Mesendoderm (in vitro differentiated cells): Measurements from ENCODE around the gene DDAH2.
A peak's percentile ranks its signal among the peaks of the same experiment; 100 is the strongest.

ENCODE experiments used
- DNase-seq: peaks from one replicate; pipeline ENCODE4 v3.0.0; 2013
- H2AK5ac ChIP-seq: 2 replicates; pipeline ENCODE4 v1.6.1; 2013; ENCODE audit warnings: low read length, inconsistent platforms
- H2BK120ac ChIP-seq: 2 replicates; pipeline ENCODE4 v1.6.1; 2013; ENCODE audit warnings: low read depth, mild to moderate bottlenecking, low read length, moderate library complexity, mixed read lengths
- H2BK15ac ChIP-seq: replicated peaks from 2 replicates; pipeline ENCODE4 v1.6.1; 2013; ENCODE audit warnings: low read depth, mild to moderate bottlenecking, moderate library complexity
- H2BK5ac ChIP-seq: 2 replicates; pipeline ENCODE4 v1.6.1; 2013; ENCODE audit warnings: low read length, inconsistent platforms
- H3K18ac ChIP-seq: 2 replicates; pipeline ENCODE4 v1.6.1; 2013; ENCODE audit warnings: mild to moderate bottlenecking, low read length, mixed read lengths
- H3K23ac ChIP-seq: one replicate; pipeline ENCODE4 v1.6.1; 2013; ENCODE audit warnings: low read length
- H3K27ac ChIP-seq: 2 replicates; pipeline ENCODE4 v1.5.1; 2013; ENCODE audit warnings: low read depth, mild to moderate bottlenecking, inconsistent platforms, low read length, moderate library complexity
- H3K27me3 ChIP-seq: 2 replicates; pipeline ENCODE4 v1.6.1; 2013; ENCODE audit warnings: low read length, control low read depth, mild to moderate bottlenecking, inconsistent platforms; ENCODE audit not compliant: insufficient read depth, poor library complexity
- H3K36me3 ChIP-seq: 2 replicates; pipeline ENCODE4 v1.6.1; 2013; ENCODE audit warnings: low read length, inconsistent platforms; ENCODE audit not compliant: control insufficient read depth, insufficient read depth
- H3K4ac ChIP-seq: one replicate; pipeline ENCODE4 v1.6.1; 2013; ENCODE audit warnings: low read depth, mild to moderate bottlenecking, low read length, moderate library complexity
- H3K4me1 ChIP-seq: 2 replicates; pipeline ENCODE4 v1.6.1; 2013; ENCODE audit warnings: low read depth, low read length, inconsistent platforms; ENCODE audit not compliant: control insufficient read depth
- H3K4me2 ChIP-seq: 2 replicates; pipeline ENCODE4 v1.6.1; 2013; ENCODE audit warnings: low read length
- H3K4me3 ChIP-seq: 2 replicates; pipeline ENCODE4 v1.5.1; 2013; ENCODE audit warnings: mild to moderate bottlenecking, low read length
- H3K56ac ChIP-seq: one replicate; pipeline ENCODE4 v1.6.1; 2013; ENCODE audit warnings: low read length
- H3K79me1 ChIP-seq: 2 replicates; pipeline ENCODE4 v1.6.1; 2013; ENCODE audit warnings: low read length, inconsistent platforms
- H3K79me2 ChIP-seq: 2 replicates; pipeline ENCODE4 v1.6.1; 2013; ENCODE audit warnings: mild to moderate bottlenecking, low read length; ENCODE audit not compliant: control insufficient read depth, insufficient read depth
- H3K9ac ChIP-seq: 2 replicates; pipeline ENCODE4 v1.6.1; 2013; ENCODE audit warnings: low read length, inconsistent platforms
- H4K5ac ChIP-seq: one replicate; pipeline ENCODE4 v1.6.1; 2013; ENCODE audit warnings: low read length
- H4K8ac ChIP-seq: one replicate; pipeline ENCODE4 v1.6.1; 2013; ENCODE audit warnings: low read depth, mild to moderate bottlenecking, control low read depth, low read length, moderate library complexity
- WGBS: extraction: QIAGEN DNeasy Blood & Tissue Kit; methylation state at CpG from one replicate; pipeline ENCODE4 v1.1.7; 2013; ENCODE audit warnings: low lambda C conversion rate, missing lambda C conversion rate; ENCODE audit not compliant: insufficient coverage; ENCODE audit errors: extremely low coverage; 5-methylcytosine and 5-hydroxymethylcytosine counted together

The DDAH2 gene

GRCh38 chr6:31775633-31776484 is 46.8 kb upstream of the DDAH2 start:
- Histone ChIP-seq H3K79me1 (no peaks in the 10 kb centered on the region), H3K27ac (no peak overlapping the region)
- no CpG with 5 or more reads among the region's 32 CpGs for WGBS

GRCh38 chr6:31775184-31775583 is 46.1 kb upstream of the DDAH2 start:
- H3K79me1 ChIP-seq = no peaks in the 10 kb centered on the region
- H3K4me2 ChIP-seq = no peak overlapping the region
- H4K5ac ChIP-seq = no peak overlapping the region
- H3K4ac ChIP-seq = no peak overlapping the region
- H3K23ac ChIP-seq = no peak overlapping the region
- H2BK5ac ChIP-seq = no peak overlapping the region
- H2BK15ac ChIP-seq = no peak overlapping the region
- no peak overlapping the region for H3K18ac ChIP-seq
- no peak overlapping the region for H2AK5ac ChIP-seq
- peaks cover 4% of the 10 kb centered on the region for H3K36me3 ChIP-seq
- no peak overlapping the region for H3K4me3 ChIP-seq
- no peak overlapping the region for H4K8ac ChIP-seq
- H3K79me2 ChIP-seq = no peaks in the 10 kb centered on the region
- no peak overlapping the region for H3K27ac ChIP-seq
- DNase-seq = no peak
- WGBS = no CpG with 5 or more reads among the region's 4 CpGs
- no peaks in the 10 kb centered on the region for H3K4me1 ChIP-seq
- H3K9ac ChIP-seq = no peak overlapping the region
- H3K27me3 ChIP-seq = no peaks in the 10 kb centered on the region
- H3K56ac ChIP-seq = no peak overlapping the region
- H2BK120ac ChIP-seq = no peak overlapping the region

More at GRCh38 chr6:31775633-31776484, 46.8 kb upstream of the DDAH2 start:
- H4K5ac ChIP-seq = no peak overlapping the region
- DNase-seq = no peak
- no peaks in the 10 kb centered on the region for H3K27me3 ChIP-seq
- no peak overlapping the region for H3K4ac ChIP-seq
- no peak overlapping the region for H4K8ac ChIP-seq
- no peak overlapping the region for H2BK120ac ChIP-seq
- H3K79me2 ChIP-seq = no peaks in the 10 kb centered on the region
- H3K4me2 ChIP-seq = no peak overlapping the region
- no peak overlapping the region for H3K18ac ChIP-seq
- peaks cover 5% of the 10 kb centered on the region for H3K36me3 ChIP-seq
- H3K9ac ChIP-seq = no peak overlapping the region
- H2BK5ac ChIP-seq = no peak overlapping the region
- H3K4me1 ChIP-seq = no peaks in the 10 kb centered on the region
- H3K4me3 ChIP-seq = no peak overlapping the region
- H2BK15ac ChIP-seq = no peak overlapping the region
- no peak overlapping the region for H2AK5ac ChIP-seq
- H3K23ac ChIP-seq = no peak overlapping the region
- H3K56ac ChIP-seq = no peak overlapping the region

GRCh38 chr6:31771992-31772358 is 42.9 kb upstream of the DDAH2 start:
- no peak overlapping the region for H2BK120ac ChIP-seq
- H3K27me3 ChIP-seq = no peaks in the 10 kb centered on the region
- no peak for DNase-seq

GRCh38 chr6:31770860-31771259 is 41.8 kb upstream of the DDAH2 start:
- Histone ChIP-seq H3K56ac (no peak overlapping the region), H2BK5ac (no peak overlapping the region), H4K5ac (no peak overlapping the region)

More at GRCh38 chr6:31771992-31772358, 42.9 kb upstream of the DDAH2 start:
- no peak overlapping the region for H3K56ac ChIP-seq
- H2AK5ac ChIP-seq = no peak overlapping the region
- no peaks in the 10 kb centered on the region for H3K4me1 ChIP-seq
- no peak overlapping the region for H3K27ac ChIP-seq
- no peak overlapping the region for H4K8ac ChIP-seq
- H3K4me3 ChIP-seq = no peak overlapping the region
- H3K23ac ChIP-seq = no peak overlapping the region
- H4K5ac ChIP-seq = no peak overlapping the region
- H3K9ac ChIP-seq = no peak overlapping the region
- H3K79me1 ChIP-seq = no peaks in the 10 kb centered on the region
- no peaks in the 10 kb centered on the region for H3K79me2 ChIP-seq
- H3K18ac ChIP-seq = no peak overlapping the region
- no peak overlapping the region for H3K4ac ChIP-seq
- no CpG with 5 or more reads among the region's 4 CpGs for WGBS
- no peak overlapping the region for H2BK5ac ChIP-seq
- no peaks in the 10 kb centered on the region for H3K36me3 ChIP-seq
- H2BK15ac ChIP-seq = no peak overlapping the region
- H3K4me2 ChIP-seq = no peak overlapping the region

GRCh38 chr6:31769684-31770371 is 40.7 kb upstream of the DDAH2 start:
- Histone ChIP-seq H2AK5ac (no peak overlapping the region), H3K56ac (peak overlapping the region; percentile 5), H4K8ac (no peak overlapping the region), H3K27ac (no peak overlapping the region), H2BK120ac (no peak overlapping the region), H3K79me1 (no peaks in the 10 kb centered on the region), H3K36me3 (no peaks in the 10 kb centered on the region), H3K9ac (no peak overlapping the region), H3K27me3 (no peaks in the 10 kb centered on the region), H3K4me2 (no peak overlapping the region), H2BK5ac (no peak overlapping the region), H2BK15ac (no peak overlapping the region), H3K4me1 (no peaks in the 10 kb centered on the region), H3K79me2 (no peaks in the 10 kb centered on the region), H3K23ac (no peak overlapping the region), H3K4me3 (no peak overlapping the region), H3K18ac (no peak overlapping the region), H3K4ac (no peak overlapping the region), H4K5ac (no peak overlapping the region)
- peak; percentile 88 for DNase-seq
- WGBS = no CpG with 5 or more reads among the region's 12 CpGs

More at GRCh38 chr6:31770860-31771259, 41.8 kb upstream of the DDAH2 start:
- no peak overlapping the region for H2BK120ac ChIP-seq
- H3K18ac ChIP-seq = no peak overlapping the region
- WGBS = no CpG with 5 or more reads among the region's 2 CpGs
- no peaks in the 10 kb centered on the region for H3K4me1 ChIP-seq
- H3K27me3 ChIP-seq = no peaks in the 10 kb centered on the region
- H3K79me2 ChIP-seq = no peaks in the 10 kb centered on the region
- DNase-seq = no peak
- H2AK5ac ChIP-seq = no peak overlapping the region
- no peak overlapping the region for H3K4me3 ChIP-seq
- H3K9ac ChIP-seq = no peak overlapping the region
- no peaks in the 10 kb centered on the region for H3K36me3 ChIP-seq
- H3K79me1 ChIP-seq = no peaks in the 10 kb centered on the region
- H4K8ac ChIP-seq = no peak overlapping the region
- H3K4ac ChIP-seq = no peak overlapping the region
- no peak overlapping the region for H3K4me2 ChIP-seq
- no peak overlapping the region for H3K23ac ChIP-seq
- H3K27ac ChIP-seq = no peak overlapping the region
- H2BK15ac ChIP-seq = no peak overlapping the region
